ENCODE measurements around the gene BHLHA15. TPM values are rescaled to one million over a fixed set of nuclear protein-coding genes. Genes with fewer than 3 reads are reported as not detected.

Gene BHLHA15
- total and polyA plus RNA-seq, 9 of the 15 experiments (the other 6 are each of a cell fraction or from before 2014, with no cell fraction given), result 0.22 to 2.0 (median 1.1) TPM; not detected in 4

GRCh38 chr7:98235901-98236300, 24.7 kb downstream of the BHLHA15 start:
- Histone ChIP-seq H3K36me3 (ENCODE audit: control insufficient read depth, insufficient read depth, low read length) (no peaks in the 10 kb centered on the region), H3K9me3 (replicated peaks; ENCODE audit: control insufficient read depth, insufficient read depth, low read depth, low read length) (no peaks in the 10 kb centered on the region), H3K27me3 (ENCODE audit: control insufficient read depth in 2 of 2, insufficient read depth in 2 of 2, low read length in 2 of 2) (peaks cover 4 to 24% of the 10 kb centered on the region in 2 experiments; a peak in 3 of 5 replicates), H3K4me3 (no peak overlapping the region), H3K9ac (ENCODE audit: insufficient read depth in 1 of 2, low read depth in 2 of 2, low read length in 2 of 2) (0 out of 4 replicates have a peak overlapping the region, but pooled peaks of 1 of the 2 experiments have one; percentile 40), H2AFZ (ENCODE audit: low read depth, low read length) (no peak overlapping the region), H3K79me2 (ENCODE audit: control insufficient read depth, insufficient read depth, low read length) (no peaks in the 10 kb centered on the region), H3K4me2 (ENCODE audit: insufficient read depth, low read length) (no peak overlapping the region), H3K4me1 (replicated peaks in 1 of 2; ENCODE audit: control insufficient read depth in 2 of 2, insufficient read depth in 2 of 2, low read length in 2 of 2) (peaks cover 0 to 29% of the 10 kb centered on the region in 2 experiments; a peak in 1 of 5 replicates), H4K20me1 (replicated peaks; ENCODE audit: control insufficient read depth, insufficient read depth, low read length) (peaks cover 6% of the 10 kb centered on the region; the same call in 1 of the 2 replicates), H3K9me1 (ENCODE audit: control insufficient read depth, insufficient read depth, low read length) (no peaks in the 10 kb centered on the region), H3K27ac (ENCODE audit: extremely low read depth, low read depth, low read length) (no peak overlapping the region)
- in situ Hi-C loops (cut with MboI), result loop anchor here (5.0 kb wide), 1 partner anchor 46 kb away; the partner anchor contains the start of gene BRI3
- no TSS peak for BruUV-seq (replicated peaks)
- FAIRE-seq (no peak), ATAC-seq (no peak), DNase-seq (ENCODE audit: extremely low read depth in 1 of 4, low spot score in 3 of 4) (no peak)
- TF ChIP-seq ZNF512 (tag; IDR thresholded peaks at IDR 0.05), result no peak
- no peak for TF ChIP-seq ZNF668 (CRISPR knock-in tag; IDR thresholded peaks at IDR 0.05)
- TF ChIP-seq POLR3G (IDR thresholded peaks at IDR 0.05; ENCODE audit: extremely low read depth, insufficient read length, insufficient replicate concordance), result no peak
- TF ChIP-seq REST (IDR thresholded peaks at IDR 0.05; ENCODE audit: borderline replicate concordance), result no peak
- no peak for TF ChIP-seq REST (CRISPR knock-in tag; IDR thresholded peaks at IDR 0.05; ENCODE audit: low read depth)
- no peak for TF ChIP-seq HOXB6 (CRISPR knock-in tag; IDR thresholded peaks at IDR 0.05; ENCODE audit: borderline replicate concordance)
- no peak for TF ChIP-seq CEBPZ (IDR thresholded peaks at IDR 0.05; ENCODE audit: borderline replicate concordance, low read depth, low read length)
- no peak for TF ChIP-seq ZNF184 (CRISPR knock-in tag; IDR thresholded peaks at IDR 0.05)
- WGBS (ENCODE audit: insufficient coverage, low coverage, missing lambda C conversion rate), result 34% methylated on average over 11 of the region's 11 CpGs
- intact Hi-C loops (cut with micrococcal nuclease), result no loop called here
- ChIA-PET CTCF (ENCODE audit: low intra/inter-chr PET ratio) (no interaction called here), POLR2A (interaction anchor here (1.0 to 1.8 kb wide), 2 partner anchors 19 to 49 kb away, joined by 3 to 8 read pairs; no protein-coding TSS in a partner anchor)

Data from K562 (cell line).